ENCODE data around the gene CAMK2B. TPM values are rescaled to one million over a fixed set of nuclear protein-coding genes. Genes with fewer than 3 reads are reported as not detected.

The CAMK2B gene
- total RNA-seq, 2 donors from 2014 or later: 0.42 to 0.80 TPM

DNA sequence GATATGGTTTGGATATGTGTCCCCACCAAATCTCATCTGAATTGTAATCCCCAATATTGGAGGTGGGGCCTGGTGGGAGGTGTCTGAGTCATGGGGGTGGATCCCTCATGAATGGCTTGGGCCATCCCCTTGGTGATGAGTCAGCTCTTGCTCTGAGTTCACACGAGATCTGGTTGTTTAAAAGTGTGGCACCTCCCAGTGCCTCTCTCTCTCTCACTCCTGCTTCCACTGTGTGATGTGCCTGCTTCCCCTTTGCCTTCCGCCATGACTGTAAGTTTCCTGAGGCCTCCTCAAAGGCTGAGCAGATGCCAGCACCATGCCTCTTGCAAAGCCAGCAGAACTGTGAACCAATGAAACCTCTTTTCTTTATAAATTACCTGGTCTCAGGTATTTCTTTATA, 131.3 kb downstream of the CAMK2B start:
- H3K27ac ChIP-seq: no peak overlapping the region
- no peak for DNase-seq
- intact Hi-C loops (cut with DNase I): no loop called here
- H3K27me3 ChIP-seq: peaks cover 4% of the 10 kb centered on the region
- H3K9ac ChIP-seq (ENCODE audit: low read depth in 2 of 2, low read length in 2 of 2): no peak overlapping the region
- no peaks in the 10 kb centered on the region for H3K9me3 ChIP-seq
- H3K4me3 ChIP-seq: no peak overlapping the region
- no peaks in the 10 kb centered on the region for H3K4me1 ChIP-seq
- H3K36me3 ChIP-seq: no peaks in the 10 kb centered on the region
- TF ChIP-seq, protein P1, sequence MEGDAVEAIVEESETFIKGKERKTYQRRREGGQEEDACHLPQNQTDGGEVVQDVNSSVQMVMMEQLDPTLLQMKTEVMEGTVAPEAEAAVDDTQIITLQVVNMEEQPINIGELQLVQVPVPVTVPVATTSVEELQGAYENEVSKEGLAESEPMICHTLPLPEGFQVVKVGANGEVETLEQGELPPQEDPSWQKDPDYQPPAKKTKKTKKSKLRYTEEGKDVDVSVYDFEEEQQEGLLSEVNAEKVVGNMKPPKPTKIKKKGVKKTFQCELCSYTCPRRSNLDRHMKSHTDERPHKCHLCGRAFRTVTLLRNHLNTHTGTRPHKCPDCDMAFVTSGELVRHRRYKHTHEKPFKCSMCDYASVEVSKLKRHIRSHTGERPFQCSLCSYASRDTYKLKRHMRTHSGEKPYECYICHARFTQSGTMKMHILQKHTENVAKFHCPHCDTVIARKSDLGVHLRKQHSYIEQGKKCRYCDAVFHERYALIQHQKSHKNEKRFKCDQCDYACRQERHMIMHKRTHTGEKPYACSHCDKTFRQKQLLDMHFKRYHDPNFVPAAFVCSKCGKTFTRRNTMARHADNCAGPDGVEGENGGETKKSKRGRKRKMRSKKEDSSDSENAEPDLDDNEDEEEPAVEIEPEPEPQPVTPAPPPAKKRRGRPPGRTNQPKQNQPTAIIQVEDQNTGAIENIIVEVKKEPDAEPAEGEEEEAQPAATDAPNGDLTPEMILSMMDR (IDR thresholded peaks at IDR 0.05): no peak

DNA sequence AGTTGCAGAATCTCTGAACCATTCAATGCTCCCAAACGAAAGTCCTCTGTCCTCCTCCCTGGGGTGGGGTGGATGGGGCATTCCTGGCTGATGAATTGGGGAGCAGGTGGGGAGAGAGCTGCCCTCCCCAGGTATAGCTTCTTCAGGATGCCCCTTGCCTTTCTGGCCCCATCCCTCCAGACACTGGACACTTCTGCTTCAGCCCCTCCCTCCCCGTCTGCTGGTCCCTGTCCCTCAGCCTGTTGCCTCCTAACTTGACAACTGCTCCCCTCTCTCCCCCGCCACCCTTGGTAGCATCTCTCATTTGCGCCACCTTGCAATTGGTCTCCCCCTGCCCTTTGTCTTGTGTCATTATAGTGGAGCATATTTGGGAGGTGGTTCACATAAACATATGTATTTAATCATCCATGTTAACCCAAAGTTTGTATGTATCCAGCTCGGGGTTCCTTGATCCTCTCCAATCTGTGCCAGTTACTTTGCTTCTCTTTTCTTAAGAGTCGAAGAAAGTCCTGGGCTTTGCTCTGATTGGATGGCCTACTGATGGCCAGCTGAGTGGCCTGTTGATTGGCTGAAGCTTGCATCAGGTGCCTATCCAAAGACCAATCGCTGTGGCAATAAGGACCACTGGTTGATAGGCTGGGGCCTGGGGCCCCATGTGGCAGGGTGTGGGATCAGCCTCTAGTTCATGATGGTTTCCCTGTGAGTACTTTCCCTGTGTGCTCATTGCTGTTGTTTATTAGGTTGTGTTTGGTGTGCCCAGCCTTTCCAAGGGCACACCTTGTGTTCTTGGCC, 132.2 kb downstream of the CAMK2B start:
- TF ChIP-seq, protein P1 (IDR thresholded peaks at IDR 0.05): no peak
- no peak overlapping the region for H3K9ac ChIP-seq (ENCODE audit: low read depth in 2 of 2, low read length in 2 of 2)

DNA sequence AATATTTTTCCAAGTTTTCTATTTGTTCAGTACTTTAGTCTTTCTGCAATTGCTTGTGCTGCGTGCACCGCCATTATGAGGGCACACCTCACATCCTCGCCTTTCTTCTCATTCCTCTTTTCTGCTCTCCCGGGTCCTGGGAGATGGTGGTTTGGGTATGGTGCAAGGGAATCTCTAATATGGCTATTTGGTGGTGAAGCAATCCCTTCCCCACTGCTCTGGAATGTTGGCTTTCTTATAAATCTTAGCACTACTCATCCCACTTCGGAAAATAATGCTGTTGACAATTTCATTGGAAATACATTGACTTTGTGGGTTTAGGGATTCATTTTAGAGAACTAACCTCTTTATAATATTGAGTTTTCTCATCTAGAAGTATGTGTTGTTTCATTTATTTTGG, 134.2 kb downstream of the CAMK2B start:
- Histone ChIP-seq H3K9me3 (no peaks in the 10 kb centered on the region), H3K36me3 (no peaks in the 10 kb centered on the region), H3K27ac (no peak overlapping the region), H3K4me1 (no peaks in the 10 kb centered on the region), H3K27me3 (no peaks in the 10 kb centered on the region), H3K9ac (ENCODE audit: low read depth in 2 of 2, low read length in 2 of 2) (no peak overlapping the region), H3K4me3 (no peak overlapping the region)
- intact Hi-C loops (cut with DNase I): no loop called here
- no peak for DNase-seq
- TF ChIP-seq, protein P1 (IDR thresholded peaks at IDR 0.05): no peak

More for the DNA sequence above, 132.2 kb downstream of the CAMK2B start:
- H3K27ac ChIP-seq: no peak overlapping the region
- DNase-seq: no peak
- H3K36me3 ChIP-seq: no peaks in the 10 kb centered on the region
- no peaks in the 10 kb centered on the region for H3K9me3 ChIP-seq
- no peaks in the 10 kb centered on the region for H3K4me1 ChIP-seq
- no peak overlapping the region for H3K4me3 ChIP-seq
- intact Hi-C loops (cut with DNase I): no loop called here
- peaks cover 4% of the 10 kb centered on the region for H3K27me3 ChIP-seq

DNA sequence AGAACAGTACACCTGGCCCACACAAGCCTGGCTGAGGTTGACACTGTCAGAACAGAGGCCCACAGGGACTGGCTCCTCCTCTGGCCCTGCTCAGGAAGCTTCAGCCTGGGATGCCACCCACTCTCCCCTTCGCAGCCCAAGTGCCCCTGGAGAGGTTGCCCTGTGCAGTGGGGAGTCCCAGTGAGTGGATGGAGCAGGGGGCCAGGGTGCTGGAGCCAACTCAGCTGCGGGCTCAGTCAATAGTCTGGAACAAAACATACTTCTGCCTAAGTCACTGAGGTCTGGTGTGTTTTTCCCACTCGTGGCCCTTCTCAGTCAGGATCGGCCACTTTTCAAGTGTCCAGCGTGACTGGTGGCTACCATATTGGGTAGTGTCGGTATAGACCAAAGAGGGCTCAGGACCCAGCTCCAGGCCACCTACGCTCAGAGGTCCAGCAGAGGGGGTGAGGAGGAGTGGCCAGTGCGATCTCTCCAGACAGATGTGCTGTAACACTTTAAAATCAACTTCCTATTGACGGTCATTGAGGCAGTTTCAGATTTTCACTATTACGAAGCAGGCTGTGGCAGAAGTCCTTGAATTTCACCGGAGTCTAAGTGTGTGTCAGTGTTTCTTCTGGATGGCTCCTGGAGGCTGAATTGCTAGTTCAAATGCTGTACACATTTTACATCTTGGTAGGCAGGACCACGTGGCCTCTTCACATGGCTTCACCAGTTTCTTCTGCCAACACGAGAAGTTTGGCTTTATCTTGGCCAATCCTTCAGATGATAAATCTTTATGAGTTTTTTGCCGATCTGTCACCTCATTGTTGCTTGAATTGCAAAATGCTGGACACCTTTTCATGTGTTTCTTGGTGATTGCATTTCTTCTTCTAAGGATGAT, 135.2 kb downstream of the CAMK2B start:
- Histone ChIP-seq H3K4me3 (no peak overlapping the region), H3K27me3 (no peaks in the 10 kb centered on the region), H3K9me3 (no peaks in the 10 kb centered on the region), H3K27ac (no peak overlapping the region), H3K9ac (ENCODE audit: low read depth in 2 of 2, low read length in 2 of 2) (no peak overlapping the region), H3K4me1 (no peaks in the 10 kb centered on the region), H3K36me3 (no peaks in the 10 kb centered on the region)
- DNase-seq: no peak
- intact Hi-C loops (cut with DNase I): no loop called here
- TF ChIP-seq, protein P1 (IDR thresholded peaks at IDR 0.05): no peak

DNA sequence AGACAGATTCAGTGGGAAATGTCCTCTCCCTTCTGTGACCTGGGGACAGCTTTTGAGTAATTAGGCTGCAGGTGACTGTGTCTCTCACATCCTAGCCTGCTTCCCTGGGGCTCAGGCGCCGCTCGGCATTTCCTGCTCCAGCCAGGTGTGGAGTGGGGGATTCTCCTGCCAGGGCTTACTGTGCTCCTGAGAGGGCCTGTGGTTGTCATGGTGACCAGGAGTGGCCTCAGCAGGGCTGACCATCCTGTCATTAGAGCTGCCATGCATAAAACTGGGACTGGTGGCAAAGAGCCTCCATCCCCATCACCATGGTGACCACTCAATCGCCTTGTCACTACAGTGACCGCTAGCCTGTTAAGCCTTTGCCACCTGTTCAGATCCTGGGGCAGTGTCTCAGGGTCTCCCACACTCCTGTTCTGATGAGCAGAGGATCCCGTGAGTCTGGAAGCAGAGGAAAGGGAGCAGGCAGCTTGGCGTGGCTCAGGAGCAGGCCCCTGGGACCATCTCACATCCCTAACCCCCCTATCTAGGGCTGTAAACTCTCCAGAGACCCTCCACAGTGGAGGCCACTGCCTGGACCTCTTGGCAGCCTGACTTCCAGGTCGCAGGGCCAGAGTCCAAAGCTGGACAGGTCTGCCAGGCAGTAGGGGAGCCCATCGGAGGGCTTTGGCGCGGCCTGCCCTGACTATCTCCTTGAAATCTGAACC, 136.0 kb downstream of the CAMK2B start, which contains the start of gene GCK:
Gene GCK, minus strand, starts transcription at position 154 of the 707 bp plus-strand sequence. CDS start 486 bp downstream, outside the sequence.
- TF ChIP-seq, protein P1 (IDR thresholded peaks at IDR 0.05): no peak
- Histone ChIP-seq H3K4me3 (no peak within 1 kb of the TSS), H3K36me3 (no peaks in the 10 kb centered on the region), H3K9me3 (no peaks in the 10 kb centered on the region), H3K4me1 (no peaks in the 10 kb centered on the region), H3K27ac (no peak within 1 kb of the TSS), H3K9ac (ENCODE audit: low read depth in 2 of 2, low read length in 2 of 2) (no peak within 1 kb of the TSS), H3K27me3 (no peaks in the 10 kb centered on the region)
- no peak for DNase-seq
- intact Hi-C loops (cut with DNase I): no loop called here
